Keratinocyte (primary cell): ENCODE measurements around the gene BPTF.

Experiments
- CTCF ChIP-seq, 3 experiments: IDR thresholded peaks in 1 of 3; conservative IDR thresholded peaks in 1 of 3; optimal IDR thresholded peaks in 1 of 3; 2 replicates in 2 of 3; 3 replicates in 1 of 3; pipeline versions ENCODE3 to v1.5.1; 2011; ENCODE audit warnings: low read length in 3 of 3, mild to moderate bottlenecking in 3 of 3, moderate library complexity in 2 of 3, control low read depth in 1 of 3, inconsistent platforms in 1 of 3; ENCODE audit not compliant: insufficient read depth in 2 of 3; ENCODE audit errors: extremely low read depth in 1 of 3
- EZH2 ChIP-seq: IDR thresholded peaks from one replicate; pipeline ENCODE4 v1.6.1; 2012; ENCODE audit warnings: inconsistent platforms, mild to moderate bottlenecking, low read length, moderate library complexity

GRCh38 chr17:68006797-68007196 is 181.5 kb downstream of the BPTF start:
- TF ChIP-seq CTCF (optimal IDR thresholded peaks at IDR 0.05 in 1 of 3, IDR thresholded peaks at IDR 0.05 in 1 of 3, conservative IDR thresholded peaks at IDR 0.05 in 1 of 3; ENCODE audit: extremely low read depth in 1 of 3, insufficient read depth in 2 of 3, low read length in 3 of 3) (no peak), EZH2 (no peak)
